Activated CD8-positive, alpha-beta T cell treated with anti-CD3 and anti-CD28 coated beads for 36 hours (primary cell): ENCODE results near the gene MSH4. TPM values are rescaled to one million over a fixed set of nuclear protein-coding genes. Genes with fewer than 3 reads are reported as not detected.
"Not testable (repeated sequence)": the region's sequence is repeated elsewhere in the genome, so short reads cannot be mapped to it uniquely, and the experiment has no call there.

ENCODE experiments used
- ATAC-seq: fragments of 200-7000 bp; cut with Tn5 transposase; one replicate; pipeline ENCODE4 v1.10.0; 2021; ENCODE audit warnings: mild to moderate bottlenecking, moderate library complexity
- CTCF ChIA-PET: fragments of 350-600 bp; sonication (Branson Sonifier 250); formaldehyde crosslinking; loops from one replicate; lab custom pipeline; 2021; ENCODE audit warnings: antibody characterized with exemption; lab: Charles Lee
- POLR2A ChIA-PET: fragments of 350-600 bp; sonication (Branson Sonifier 250); formaldehyde crosslinking; loops from one replicate; lab custom pipeline; 2021; ENCODE audit warnings: antibody characterized with exemption; lab: Charles Lee
- DNase-seq: peaks from one replicate; pipeline ENCODE4 v3.0.0-alpha.2; 2020
- H3K27ac Mint-ChIP-seq: one replicate; pipeline ENCODE4 v1.8.0; 2021; ENCODE audit warnings: mild to moderate bottlenecking, mixed read lengths
- H3K27me3 Mint-ChIP-seq: one replicate; pipeline ENCODE4 v1.8.0; 2021; ENCODE audit warnings: mixed read lengths
- H3K36me3 Mint-ChIP-seq: one replicate; pipeline ENCODE4 v1.8.0; 2021; ENCODE audit warnings: low read depth, mixed read lengths
- H3K4me1 Mint-ChIP-seq: one replicate; pipeline ENCODE4 v1.8.0; 2021; ENCODE audit warnings: low read depth, mixed read lengths
- H3K4me3 Mint-ChIP-seq: one replicate; pipeline ENCODE4 v1.8.0; 2021; ENCODE audit warnings: mild to moderate bottlenecking, moderate library complexity, mixed read lengths
- H3K9me3 Mint-ChIP-seq: one replicate; pipeline ENCODE4 v1.8.0; 2021; ENCODE audit warnings: mixed read lengths
- intact Hi-C: fragments of 100-400 bp; cut with micrococcal nuclease; formaldehyde crosslinking; loops from one replicate; pipeline ENCODE4 v1.10.0; 2022
- total RNA-seq, 2 experiments: library from RNA; stranded (reverse); gene quantifications; one replicate each; pipeline ENCODE4 v1.2.3, GENCODE V29; 2021
- TF ChIP-seq, protein P1 (sequence below): fragments of 200-600 bp; IDR thresholded peaks from one replicate; pipeline ENCODE4 v1.8.0; 2022; ENCODE audit warnings: antibody characterized with exemption, mild to moderate bottlenecking

Gene MSH4
- total RNA-seq, result under 1 TPM; 0.16 to 0.32 TPM

DNA sequence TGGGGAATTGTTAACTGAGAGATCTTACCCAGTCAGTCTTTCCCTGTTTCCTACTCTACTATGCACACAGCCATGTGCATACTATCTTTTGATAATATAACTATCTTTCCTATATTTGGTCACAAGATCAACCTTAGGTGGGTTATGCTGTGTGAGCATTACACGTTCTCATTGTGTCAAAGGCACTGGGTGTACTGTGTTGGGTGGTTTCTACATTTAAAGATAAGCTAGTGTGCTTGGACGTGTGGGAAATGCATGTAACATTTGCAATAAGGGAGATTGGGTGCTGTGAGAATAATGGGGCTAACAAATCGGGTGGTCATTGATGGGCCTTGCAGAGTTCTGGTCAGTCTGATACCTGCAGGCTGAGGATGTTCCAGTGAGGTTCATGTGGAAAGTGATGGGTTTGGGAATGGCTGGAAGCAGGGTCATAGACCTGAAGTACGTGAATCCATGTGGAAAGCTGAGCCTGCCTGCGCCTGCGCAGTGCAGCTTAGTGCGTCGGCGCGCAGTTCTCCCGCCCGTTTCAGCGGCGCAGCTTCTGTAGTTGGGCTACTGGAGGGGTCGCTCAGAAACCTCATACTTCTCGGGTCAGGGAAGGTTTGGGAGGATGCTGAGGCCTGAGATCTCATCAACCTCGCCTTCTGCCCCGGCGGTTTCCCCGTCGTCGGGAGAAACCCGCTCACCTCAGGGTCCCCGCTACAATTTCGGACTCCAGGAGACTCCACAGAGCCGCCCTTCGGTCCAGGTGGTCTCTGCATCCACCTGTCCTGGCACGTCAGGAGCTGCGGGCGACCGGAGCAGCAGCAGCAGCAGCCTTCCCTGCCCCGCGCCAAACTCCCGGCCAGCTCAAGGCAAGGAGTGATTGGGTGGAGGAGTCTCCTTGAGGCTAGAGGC is at the start of gene MSH4:
TSS of gene MSH4 (plus strand) at position 507 of the 897 bp plus-strand sequence. CDS start at position 611, 104 bp downstream.
- Mint-ChIP-seq H3K9me3 (no peaks in the 10 kb centered on the region), H3K36me3 (peaks cover 55% of the 10 kb centered on the region), H3K27ac (peak within 1 kb of the TSS; percentile 35), H3K4me3 (peak within 1 kb of the TSS; percentile 3), H3K4me1 (peaks cover 17% of the 10 kb centered on the region), H3K27me3 (no peaks in the 10 kb centered on the region)
- POLR2A ChIA-PET, result interaction anchor here (0.5 to 4.3 kb wide), 8 partner anchors 8 to 1644 kb away, joined by 3 to 52 read pairs (median 3); partner anchors contain the start of gene RABGGTB
- TF ChIP-seq, protein P1, sequence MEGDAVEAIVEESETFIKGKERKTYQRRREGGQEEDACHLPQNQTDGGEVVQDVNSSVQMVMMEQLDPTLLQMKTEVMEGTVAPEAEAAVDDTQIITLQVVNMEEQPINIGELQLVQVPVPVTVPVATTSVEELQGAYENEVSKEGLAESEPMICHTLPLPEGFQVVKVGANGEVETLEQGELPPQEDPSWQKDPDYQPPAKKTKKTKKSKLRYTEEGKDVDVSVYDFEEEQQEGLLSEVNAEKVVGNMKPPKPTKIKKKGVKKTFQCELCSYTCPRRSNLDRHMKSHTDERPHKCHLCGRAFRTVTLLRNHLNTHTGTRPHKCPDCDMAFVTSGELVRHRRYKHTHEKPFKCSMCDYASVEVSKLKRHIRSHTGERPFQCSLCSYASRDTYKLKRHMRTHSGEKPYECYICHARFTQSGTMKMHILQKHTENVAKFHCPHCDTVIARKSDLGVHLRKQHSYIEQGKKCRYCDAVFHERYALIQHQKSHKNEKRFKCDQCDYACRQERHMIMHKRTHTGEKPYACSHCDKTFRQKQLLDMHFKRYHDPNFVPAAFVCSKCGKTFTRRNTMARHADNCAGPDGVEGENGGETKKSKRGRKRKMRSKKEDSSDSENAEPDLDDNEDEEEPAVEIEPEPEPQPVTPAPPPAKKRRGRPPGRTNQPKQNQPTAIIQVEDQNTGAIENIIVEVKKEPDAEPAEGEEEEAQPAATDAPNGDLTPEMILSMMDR, result no peak
- DNase-seq (no peak), ATAC-seq (peak; percentile 37)
- intact Hi-C loops, result no loop called here
- CTCF ChIA-PET, result no interaction called here

DNA sequence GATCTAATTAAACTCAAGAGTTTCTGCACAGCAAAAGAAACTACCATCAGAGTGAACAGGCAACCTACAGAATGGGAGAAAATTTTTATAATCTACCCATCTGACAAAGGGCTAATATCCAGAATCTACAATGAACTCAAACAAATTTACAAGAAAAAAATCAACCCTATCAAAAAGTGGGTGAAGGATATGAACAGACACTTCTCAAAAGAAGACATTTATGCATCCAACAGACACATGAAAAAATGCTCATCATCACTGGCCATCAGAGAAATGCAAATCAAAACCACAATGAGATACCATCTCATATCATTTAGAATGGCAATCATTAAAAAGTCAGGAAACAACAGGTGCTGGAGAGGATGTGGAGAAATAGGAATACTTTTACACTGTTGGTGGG is 39.5 kb upstream of the MSH4 start:
- CTCF ChIA-PET, H3K27ac Mint-ChIP-seq, DNase-seq, H3K4me1 Mint-ChIP-seq, ATAC-seq, POLR2A ChIA-PET, H3K27me3 Mint-ChIP-seq, H3K4me3 Mint-ChIP-seq, intact Hi-C loops: not testable (repeated sequence)
- Mint-ChIP-seq H3K9me3 (peaks cover 13% of the 10 kb centered on the region), H3K36me3 (peaks cover 58% of the 10 kb centered on the region)

DNA sequence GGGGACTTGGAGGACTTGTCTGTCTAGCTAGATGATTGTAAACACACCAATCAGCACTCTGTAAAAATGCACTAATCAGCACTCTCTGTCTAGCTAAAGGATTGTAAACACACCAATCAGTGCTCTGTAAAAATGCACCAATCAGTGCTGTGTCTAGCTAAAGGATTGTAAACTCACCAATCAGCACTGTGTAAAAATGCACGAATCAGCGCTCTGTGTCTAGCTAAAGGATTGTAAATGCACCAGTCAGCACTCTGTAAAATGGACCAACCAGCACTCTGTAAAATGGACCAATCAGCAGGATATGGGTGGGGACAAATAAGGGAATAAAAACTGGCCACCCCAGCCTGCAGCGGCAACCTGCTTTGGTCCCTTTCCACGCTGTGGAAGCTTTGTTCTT is 38.1 kb upstream of the MSH4 start:
- H3K4me3 Mint-ChIP-seq, POLR2A ChIA-PET, intact Hi-C loops, ATAC-seq, DNase-seq, H3K4me1 Mint-ChIP-seq, CTCF ChIA-PET, H3K27me3 Mint-ChIP-seq, H3K27ac Mint-ChIP-seq: not testable (repeated sequence)
- peaks cover 13% of the 10 kb centered on the region for H3K9me3 Mint-ChIP-seq
- peaks cover 47% of the 10 kb centered on the region for H3K36me3 Mint-ChIP-seq

DNA sequence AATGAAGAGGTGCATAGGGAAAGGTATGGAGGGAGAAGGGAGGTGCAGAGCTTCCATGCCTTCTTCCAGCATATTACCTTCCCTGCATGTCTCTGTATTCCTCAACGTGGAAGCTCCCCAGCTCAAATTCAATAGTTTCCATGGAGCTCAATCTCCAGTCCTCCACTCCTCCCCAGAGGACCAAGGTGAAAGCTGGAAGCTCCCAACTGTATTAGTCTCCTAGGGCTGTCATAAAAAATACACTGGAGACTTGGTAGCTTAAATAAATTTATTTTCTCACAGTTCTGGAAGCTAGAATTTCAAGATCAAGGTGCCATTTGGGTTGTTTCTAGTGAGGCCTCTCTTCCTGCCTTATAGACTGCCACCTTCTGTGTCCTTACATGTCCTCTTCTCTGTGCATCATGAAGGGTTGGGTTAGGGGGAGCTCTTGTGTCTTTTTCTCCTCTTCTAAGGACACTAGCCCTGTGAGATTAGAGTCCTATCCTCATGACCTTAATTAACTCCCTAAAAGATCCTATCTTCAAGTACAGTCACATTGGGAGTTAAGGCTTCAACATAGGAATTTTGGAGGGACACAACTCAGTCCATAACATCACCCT is 32.5 kb upstream of the MSH4 start:
- no peaks in the 10 kb centered on the region for H3K4me1 Mint-ChIP-seq
- H3K9me3 Mint-ChIP-seq, result no peaks in the 10 kb centered on the region
- POLR2A ChIA-PET, result no interaction called here
- intact Hi-C loops, result no loop called here
- DNase-seq, result no peak
- no peaks in the 10 kb centered on the region for H3K27me3 Mint-ChIP-seq
- ATAC-seq, result no peak
- peaks cover 6% of the 10 kb centered on the region for H3K36me3 Mint-ChIP-seq
- CTCF ChIA-PET, result interaction anchor here (0.6 kb wide), 1 partner anchor 11 kb away, joined by 3 read pairs; no protein-coding TSS in a partner anchor
- TF ChIP-seq, protein P1, result no peak
- no peak overlapping the region for H3K27ac Mint-ChIP-seq
- H3K4me3 Mint-ChIP-seq, result no peak overlapping the region

DNA sequence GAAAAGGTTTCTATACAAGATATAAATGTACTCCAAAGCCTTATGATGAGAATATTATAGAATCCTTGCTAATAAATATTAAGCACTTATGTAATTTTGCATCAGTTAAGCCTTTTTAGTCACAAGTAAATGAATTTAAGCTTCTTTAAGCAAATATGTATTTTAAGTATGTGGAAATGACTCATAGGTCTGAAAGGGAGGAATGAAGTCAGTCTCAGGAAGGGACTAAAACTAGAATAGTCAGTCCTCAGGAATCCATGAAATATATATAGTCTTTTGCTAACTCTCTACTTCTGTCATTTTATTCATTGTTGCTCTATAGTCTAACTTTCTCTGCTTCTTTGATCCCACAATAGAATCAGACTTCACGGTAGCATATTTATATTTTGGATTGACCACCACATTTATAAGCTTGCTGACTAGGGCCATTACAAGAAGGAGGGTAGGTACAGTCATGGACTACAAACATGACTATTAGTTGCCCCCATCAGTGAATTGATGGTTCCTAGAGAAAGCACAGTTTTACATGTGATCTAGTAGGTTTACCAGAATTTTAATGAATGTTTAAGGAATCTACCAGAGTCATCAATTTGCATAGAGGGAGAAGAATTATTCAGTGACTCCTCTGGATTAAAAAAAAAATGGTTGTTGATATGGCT is 30.9 kb upstream of the MSH4 start:
- CTCF ChIA-PET, result no interaction called here
- POLR2A ChIA-PET, result no interaction called here
- ATAC-seq (no peak), DNase-seq (no peak)
- Mint-ChIP-seq H3K4me3 (no peak overlapping the region), H3K36me3 (peaks cover 3% of the 10 kb centered on the region), H3K27ac (no peak overlapping the region), H3K27me3 (no peaks in the 10 kb centered on the region), H3K9me3 (no peaks in the 10 kb centered on the region), H3K4me1 (no peaks in the 10 kb centered on the region)
- TF ChIP-seq, protein P1, result no peak
- intact Hi-C loops, result no loop called here
